ENCODE data around the gene USB1.

USB1 gene

DNA sequence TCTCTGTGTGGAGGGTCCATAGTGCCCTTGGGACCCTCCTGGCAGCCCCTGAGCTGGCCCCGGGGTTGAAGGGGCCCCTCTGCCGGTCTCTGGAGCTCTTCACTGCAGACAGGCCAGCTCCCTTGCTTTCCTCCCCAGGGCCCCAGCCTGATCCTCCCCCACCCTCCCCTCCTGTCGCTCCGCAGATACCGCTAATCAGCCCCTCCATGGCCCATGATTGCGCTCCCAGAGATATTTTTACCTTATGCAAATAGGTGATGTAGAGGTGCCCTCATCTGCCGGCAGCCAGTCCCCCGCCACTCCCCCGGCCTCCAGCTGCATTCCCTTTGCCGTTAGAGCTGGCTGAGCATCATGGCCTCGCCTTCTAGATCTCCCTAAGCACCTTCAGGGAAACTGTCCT lies 33.6 kb downstream of the USB1 start:
- no peak for DNase-seq (ENCODE audit: low spot score)

- DNase-seq (ENCODE audit: low spot score): no peak
Observed at GRCh38 chr16:58035356-58036170, 34.4 kb downstream of the USB1 start.

DNA sequence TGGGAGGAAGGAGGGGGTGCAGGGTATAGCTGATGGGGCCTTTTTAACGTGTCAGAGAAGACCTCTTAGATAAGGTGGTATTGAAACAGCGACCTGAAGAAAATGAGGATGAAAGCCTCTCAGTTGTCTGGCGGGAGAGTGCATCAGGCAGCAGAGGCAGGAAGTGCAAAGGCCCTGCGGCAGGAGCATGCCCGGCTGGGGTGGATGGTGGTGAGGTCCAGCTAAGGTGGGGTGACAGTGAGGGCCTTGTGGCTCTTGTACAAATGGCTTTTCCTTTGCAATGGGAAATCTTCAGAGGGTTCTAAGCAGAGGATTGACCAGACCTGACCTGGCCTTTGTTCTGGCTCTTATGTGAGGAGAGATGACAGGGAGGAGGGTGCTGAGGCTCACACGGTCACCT lies 35.7 kb downstream of the USB1 start:
- no peak for DNase-seq (ENCODE audit: low spot score)

- no peak for DNase-seq (ENCODE audit: low spot score)
Observed at GRCh38 chr16:58037365-58038057, 36.3 kb downstream of the USB1 start.

GRCh38 chr16:58038219-58038641 lies 37.0 kb downstream of the USB1 start:
- DNase-seq (ENCODE audit: low spot score): no peak

- DNase-seq (ENCODE audit: low spot score): no peak
Observed at GRCh38 chr16:58039829-58040495, 38.8 kb downstream of the USB1 start.

- no peak for DNase-seq (ENCODE audit: low spot score)
Observed at GRCh38 chr16:58040496-58040846, 39.3 kb downstream of the USB1 start.

DNA sequence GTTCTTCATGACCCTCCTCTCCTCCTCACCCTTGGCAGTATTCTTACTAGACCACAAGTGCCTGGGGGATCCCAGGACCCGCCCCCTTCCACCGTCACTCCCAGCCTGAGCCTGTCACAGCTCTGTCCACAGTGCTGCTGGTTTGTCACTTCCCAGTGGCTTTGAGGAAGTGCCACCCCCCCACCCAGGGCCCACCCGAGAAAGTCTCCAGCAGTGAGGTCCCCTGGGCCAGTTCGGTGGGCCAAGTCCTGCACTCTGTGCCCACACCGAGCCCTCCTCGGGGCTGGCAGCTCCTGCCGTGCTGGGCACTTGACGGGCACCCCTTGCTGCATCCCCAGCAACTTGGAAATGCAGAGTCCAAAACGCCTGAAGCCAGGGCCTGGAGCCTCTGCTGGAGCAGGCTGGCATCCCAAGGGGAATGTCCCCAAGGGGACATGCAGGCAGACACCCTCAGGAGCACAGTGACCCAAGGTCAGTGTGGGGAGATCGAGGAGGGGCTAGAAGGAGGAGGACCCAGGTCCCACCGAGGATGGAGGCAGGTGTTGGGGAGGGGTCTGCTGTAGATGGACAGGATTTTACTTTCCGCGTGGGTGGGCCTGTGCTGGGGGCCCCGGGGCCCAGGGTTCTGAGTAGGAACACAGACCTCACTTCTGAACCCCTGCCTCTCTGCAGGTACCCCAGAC lies 39.9 kb downstream of the USB1 start:
- no peak for DNase-seq (ENCODE audit: low spot score)

- no peak for DNase-seq (ENCODE audit: low spot score)
Observed at GRCh38 chr16:58041628-58041955, 40.4 kb downstream of the USB1 start.

DNA sequence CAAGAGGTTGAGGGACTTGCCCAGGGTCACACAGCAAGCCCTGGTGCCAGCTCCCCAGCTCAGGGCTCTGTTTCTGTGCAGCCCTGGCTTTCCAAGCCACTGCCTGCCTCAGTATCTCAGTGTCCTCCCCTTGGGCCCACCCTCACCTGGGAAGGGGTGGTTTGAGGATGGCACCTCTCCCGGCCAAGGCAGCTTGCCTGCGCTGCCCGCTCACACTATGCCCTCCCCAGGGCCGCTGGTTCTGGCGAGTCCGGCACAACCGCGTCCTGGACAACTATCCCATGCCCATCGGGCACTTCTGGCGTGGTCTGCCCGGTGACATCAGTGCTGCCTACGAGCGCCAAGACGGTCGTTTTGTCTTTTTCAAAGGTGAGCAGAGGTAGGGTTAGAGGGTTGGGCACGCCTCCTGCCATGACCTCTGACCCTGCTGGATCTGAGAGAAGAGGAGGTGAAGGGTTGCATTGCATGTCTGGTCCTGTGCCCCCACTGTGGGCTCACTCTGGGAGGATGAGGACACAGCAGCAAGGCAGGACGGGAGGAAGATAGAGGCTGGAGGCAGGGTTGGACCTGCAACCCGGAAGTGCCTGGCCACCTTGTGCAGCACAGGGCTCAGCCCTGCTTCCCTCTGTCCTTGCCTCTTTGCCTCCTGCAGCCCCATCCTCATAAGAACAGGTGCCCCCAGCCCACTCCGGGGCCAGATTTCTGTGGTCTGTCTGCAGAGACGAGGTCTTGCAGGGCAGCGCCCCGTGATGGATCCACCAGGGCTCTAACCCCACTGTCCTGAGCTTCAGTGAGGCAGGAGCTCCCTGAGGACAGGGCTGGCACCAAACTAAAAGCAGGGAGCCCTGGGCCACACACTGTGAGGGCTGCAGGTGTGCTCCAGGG lies 41.0 kb downstream of the USB1 start:
- DNase-seq (ENCODE audit: low spot score): no peak

DNA sequence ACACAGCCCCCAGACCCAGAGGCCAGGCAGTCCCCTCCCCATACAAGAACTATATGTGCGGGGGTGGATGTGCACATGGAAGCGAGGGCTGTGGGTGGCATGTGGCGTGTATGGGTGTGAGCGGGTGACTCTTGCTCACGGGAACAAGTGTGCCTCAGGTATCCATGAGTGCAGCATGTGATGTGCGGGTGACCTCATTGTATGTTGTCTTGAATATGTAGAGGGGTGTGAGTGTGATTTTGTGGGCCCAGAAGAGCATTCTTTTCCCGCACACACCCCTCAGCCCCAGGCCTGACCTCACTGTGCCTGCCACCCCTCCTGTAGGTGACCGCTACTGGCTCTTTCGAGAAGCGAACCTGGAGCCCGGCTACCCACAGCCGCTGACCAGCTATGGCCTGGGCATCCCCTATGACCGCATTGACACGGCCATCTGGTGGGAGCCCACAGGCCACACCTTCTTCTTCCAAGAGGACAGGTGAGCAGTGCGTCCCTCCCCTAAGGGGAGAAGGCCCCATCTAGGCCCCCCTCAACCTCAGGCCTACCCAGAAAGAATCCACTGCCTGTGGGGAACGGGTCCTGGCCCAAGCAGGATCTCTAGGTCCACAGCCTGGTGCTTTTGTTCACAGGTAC lies 41.8 kb downstream of the USB1 start:
- DNase-seq (ENCODE audit: low spot score): no peak

GRCh38 chr16:58043571-58044155 lies 42.5 kb downstream of the USB1 start:
- no peak for DNase-seq (ENCODE audit: low spot score)

- no peak for DNase-seq (ENCODE audit: low spot score)
Observed at GRCh38 chr16:58044266-58045019, 43.2 kb downstream of the USB1 start.

- DNase-seq (ENCODE audit: low spot score): no peak
Observed at GRCh38 chr16:58045096-58045495, 43.9 kb downstream of the USB1 start.

GRCh38 chr16:58046054-58046881 lies 45.1 kb downstream of the USB1 start:
- no peak for DNase-seq (ENCODE audit: low spot score)

- no peak for DNase-seq (ENCODE audit: low spot score)
Observed at GRCh38 chr16:58046936-58047335, 45.7 kb downstream of the USB1 start.

DNA sequence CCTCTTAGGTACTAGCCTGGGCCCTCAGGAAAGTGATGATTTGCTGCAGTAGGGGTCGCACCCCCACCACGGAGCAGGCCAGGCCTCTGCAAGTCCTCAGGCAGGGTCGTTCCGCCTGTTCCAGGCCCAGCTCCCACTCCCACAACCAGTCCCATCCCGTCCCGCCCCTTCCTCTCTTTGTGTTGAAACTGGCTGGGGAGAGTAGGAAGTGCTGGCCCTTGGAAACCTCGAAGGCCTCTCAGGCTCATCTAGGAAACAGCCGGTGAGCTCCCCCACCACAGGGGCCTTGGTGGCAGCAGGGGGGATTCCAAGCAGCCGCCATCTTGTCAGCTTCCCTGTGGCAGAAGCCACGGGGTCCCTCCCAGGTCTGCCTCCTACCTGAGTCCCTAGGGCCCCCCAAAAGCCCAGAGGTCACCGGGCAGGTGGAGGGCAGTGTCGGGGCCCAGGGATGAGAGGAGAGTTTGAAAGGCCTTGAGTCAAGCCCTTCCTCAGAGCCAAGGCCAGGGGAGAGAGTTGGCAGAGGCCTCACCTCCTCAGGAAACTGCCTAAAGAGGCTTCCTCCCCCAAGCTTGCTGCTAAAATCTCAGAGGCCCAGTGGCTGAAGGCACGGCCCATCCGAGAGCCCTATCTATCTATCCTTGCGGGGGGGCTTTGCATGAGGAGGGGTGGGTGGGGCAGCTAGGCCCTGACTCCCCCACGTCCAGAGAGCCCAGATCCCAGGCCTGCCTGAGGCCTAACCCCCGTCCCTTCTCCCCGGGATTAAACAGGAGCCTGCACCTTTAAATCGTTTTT lies 46.5 kb downstream of the USB1 start:
- no peak for DNase-seq (ENCODE audit: low spot score)

GRCh38 chr16:58048494-58049231 lies 47.5 kb downstream of the USB1 start:
- DNase-seq (ENCODE audit: low spot score): no peak
